Fibroblast of skin of left quadriceps (primary cell): ENCODE measurements around the gene FAM131A.

Experiments
- DNase-seq, 2 experiments: peaks; one replicate each; pipeline ENCODE4 v3.0.0-alpha.2; 2013; ENCODE audit warnings: low read depth in 2 of 2

The FAM131A gene

GRCh38 chr3:184337399-184337714 is at the start of gene FAM131A:
FAM131A (plus strand) TSS chr3:184337600; CDS start chr3:184337631, 31 bp downstream.
- no peak for DNase-seq

GRCh38 chr3:184289426-184289938 is 47.9 kb upstream of the FAM131A start:
- DNase-seq, result peak in 1 of 2 experiments; percentile 11

- no peak for DNase-seq
Observed at GRCh38 chr3:184290331-184290730, 47.1 kb upstream of the FAM131A start.

GRCh38 chr3:184291044-184291737 is 46.2 kb upstream of the FAM131A start:
- no peak for DNase-seq

GRCh38 chr3:184291738-184292445 is 45.5 kb upstream of the FAM131A start:
- DNase-seq, result no peak

- no peak for DNase-seq
Observed at GRCh38 chr3:184295771-184296170, 41.6 kb upstream of the FAM131A start.

- no peak for DNase-seq
Observed at GRCh38 chr3:184296616-184297015, 40.8 kb upstream of the FAM131A start.

- DNase-seq, result peak; percentile 93 to 94
Observed at GRCh38 chr3:184298759-184299487, 38.5 kb upstream of the FAM131A start, which contains the start of gene PSMD2. PSMD2 (plus strand) TSS chr3:184299241; CDS start chr3:184299267, 26 bp downstream.

- no peak for DNase-seq
Observed at GRCh38 chr3:184299488-184300377, 37.7 kb upstream of the FAM131A start.

- no peak for DNase-seq
Observed at GRCh38 chr3:184300378-184300720, 37.1 kb upstream of the FAM131A start.

- no peak for DNase-seq
Observed at GRCh38 chr3:184305577-184305976, 31.8 kb upstream of the FAM131A start.

- DNase-seq, result no peak
Observed at GRCh38 chr3:184306341-184306972, 30.9 kb upstream of the FAM131A start.

- no peak for DNase-seq
Observed at GRCh38 chr3:184307915-184308314, 29.5 kb upstream of the FAM131A start.

GRCh38 chr3:184308744-184309143 is 28.7 kb upstream of the FAM131A start:
- no peak for DNase-seq

- no peak for DNase-seq
Observed at GRCh38 chr3:184311633-184312032, 25.8 kb upstream of the FAM131A start.

- DNase-seq, result peak; percentile 84 to 85
Observed at GRCh38 chr3:184314363-184314699, 23.1 kb upstream of the FAM131A start, which contains the start of gene EIF4G1. EIF4G1 (plus strand) TSS chr3:184314606; CDS start chr3:184315797, 1,191 bp downstream.

- DNase-seq, result peak; percentile 64 to 65
Observed at GRCh38 chr3:184314700-184315542, 22.5 kb upstream of the FAM131A start.

- no peak for DNase-seq
Observed at GRCh38 chr3:184315543-184315867, 21.9 kb upstream of the FAM131A start.

- no peak for DNase-seq
Observed at GRCh38 chr3:184315871-184316661, 21.3 kb upstream of the FAM131A start.
